Mesendoderm (in vitro differentiated cells): Measurements from ENCODE around the gene PSAT1.

ENCODE experiments used
- DNase-seq: peaks from one replicate; pipeline ENCODE4 v3.0.0; 2013
- H2AK5ac ChIP-seq: 2 replicates; pipeline ENCODE4 v1.6.1; 2013; ENCODE audit warnings: low read length, inconsistent platforms
- H2BK120ac ChIP-seq: 2 replicates; pipeline ENCODE4 v1.6.1; 2013; ENCODE audit warnings: low read depth, mild to moderate bottlenecking, low read length, moderate library complexity, mixed read lengths
- H2BK15ac ChIP-seq: replicated peaks from 2 replicates; pipeline ENCODE4 v1.6.1; 2013; ENCODE audit warnings: low read depth, mild to moderate bottlenecking, moderate library complexity
- H2BK5ac ChIP-seq: 2 replicates; pipeline ENCODE4 v1.6.1; 2013; ENCODE audit warnings: low read length, inconsistent platforms
- H3K18ac ChIP-seq: 2 replicates; pipeline ENCODE4 v1.6.1; 2013; ENCODE audit warnings: mild to moderate bottlenecking, low read length, mixed read lengths
- H3K23ac ChIP-seq: one replicate; pipeline ENCODE4 v1.6.1; 2013; ENCODE audit warnings: low read length
- H3K27ac ChIP-seq: 2 replicates; pipeline ENCODE4 v1.5.1; 2013; ENCODE audit warnings: low read depth, mild to moderate bottlenecking, inconsistent platforms, low read length, moderate library complexity
- H3K27me3 ChIP-seq: 2 replicates; pipeline ENCODE4 v1.6.1; 2013; ENCODE audit warnings: low read length, control low read depth, mild to moderate bottlenecking, inconsistent platforms; ENCODE audit not compliant: insufficient read depth, poor library complexity
- H3K36me3 ChIP-seq: 2 replicates; pipeline ENCODE4 v1.6.1; 2013; ENCODE audit warnings: low read length, inconsistent platforms; ENCODE audit not compliant: control insufficient read depth, insufficient read depth
- H3K4ac ChIP-seq: one replicate; pipeline ENCODE4 v1.6.1; 2013; ENCODE audit warnings: low read depth, mild to moderate bottlenecking, low read length, moderate library complexity
- H3K4me1 ChIP-seq: 2 replicates; pipeline ENCODE4 v1.6.1; 2013; ENCODE audit warnings: low read depth, low read length, inconsistent platforms; ENCODE audit not compliant: control insufficient read depth
- H3K4me2 ChIP-seq: 2 replicates; pipeline ENCODE4 v1.6.1; 2013; ENCODE audit warnings: low read length
- H3K4me3 ChIP-seq: 2 replicates; pipeline ENCODE4 v1.5.1; 2013; ENCODE audit warnings: mild to moderate bottlenecking, low read length
- H3K56ac ChIP-seq: one replicate; pipeline ENCODE4 v1.6.1; 2013; ENCODE audit warnings: low read length
- H3K79me1 ChIP-seq: 2 replicates; pipeline ENCODE4 v1.6.1; 2013; ENCODE audit warnings: low read length, inconsistent platforms
- H3K79me2 ChIP-seq: 2 replicates; pipeline ENCODE4 v1.6.1; 2013; ENCODE audit warnings: mild to moderate bottlenecking, low read length; ENCODE audit not compliant: control insufficient read depth, insufficient read depth
- H3K9ac ChIP-seq: 2 replicates; pipeline ENCODE4 v1.6.1; 2013; ENCODE audit warnings: low read length, inconsistent platforms
- H4K5ac ChIP-seq: one replicate; pipeline ENCODE4 v1.6.1; 2013; ENCODE audit warnings: low read length
- H4K8ac ChIP-seq: one replicate; pipeline ENCODE4 v1.6.1; 2013; ENCODE audit warnings: low read depth, mild to moderate bottlenecking, control low read depth, low read length, moderate library complexity
- WGBS: extraction: QIAGEN DNeasy Blood & Tissue Kit; methylation state at CpG from one replicate; pipeline ENCODE4 v1.1.7; 2013; ENCODE audit warnings: low lambda C conversion rate, missing lambda C conversion rate; ENCODE audit not compliant: insufficient coverage; ENCODE audit errors: extremely low coverage; 5-methylcytosine and 5-hydroxymethylcytosine counted together

PSAT1 gene

DNA sequence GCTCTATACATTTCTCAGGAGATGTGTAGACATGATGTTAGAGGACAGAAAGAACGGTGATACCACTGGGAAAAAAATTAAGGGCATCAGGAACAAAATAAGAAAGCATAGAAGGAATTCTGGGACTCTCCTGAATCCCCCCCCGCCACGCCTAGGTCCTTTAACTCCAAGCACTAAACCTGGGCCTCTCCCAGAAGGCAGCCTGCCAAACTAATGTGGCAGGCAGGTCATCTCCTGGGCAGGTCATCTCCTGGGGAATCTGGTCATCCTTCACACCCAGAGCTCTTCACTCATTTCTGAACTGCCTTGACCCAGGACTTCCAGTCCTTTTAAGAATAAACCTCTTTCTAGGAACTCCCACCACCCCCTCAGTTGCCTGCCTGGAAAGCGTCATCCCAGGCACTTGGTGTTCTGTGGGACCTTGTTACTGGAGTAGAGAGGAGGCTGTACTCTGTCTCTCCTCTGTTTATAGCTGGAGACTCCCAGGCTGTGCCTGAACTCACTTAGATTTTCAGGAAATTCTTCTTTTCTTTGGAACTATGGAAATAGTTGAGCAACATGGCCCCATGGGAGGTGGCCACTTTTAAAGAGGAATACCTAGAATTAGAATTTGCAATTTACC is 24.1 kb downstream of the PSAT1 start:
- no peak overlapping the region for H4K8ac ChIP-seq
- no peak overlapping the region for H3K23ac ChIP-seq
- no CpG with 5 or more reads among the region's 4 CpGs for WGBS
- H3K18ac ChIP-seq, result no peak overlapping the region
- no peak overlapping the region for H2BK15ac ChIP-seq
- H3K9ac ChIP-seq, result no peak overlapping the region
- no peak overlapping the region for H3K4me2 ChIP-seq
- H3K27ac ChIP-seq, result no peak overlapping the region
- no peak for DNase-seq
- H2BK120ac ChIP-seq, result no peak overlapping the region
- no peak overlapping the region for H3K4ac ChIP-seq
- peaks cover 25% of the 10 kb centered on the region for H3K79me1 ChIP-seq
- H2AK5ac ChIP-seq, result no peak overlapping the region
- no peaks in the 10 kb centered on the region for H3K27me3 ChIP-seq
- no peak overlapping the region for H4K5ac ChIP-seq
- H3K56ac ChIP-seq, result no peak overlapping the region
- H3K79me2 ChIP-seq, result peaks cover 11% of the 10 kb centered on the region
- H3K4me1 ChIP-seq, result no peaks in the 10 kb centered on the region
- H3K4me3 ChIP-seq, result no peak overlapping the region
- H2BK5ac ChIP-seq, result no peak overlapping the region
- H3K36me3 ChIP-seq, result peaks cover 40% of the 10 kb centered on the region

DNA sequence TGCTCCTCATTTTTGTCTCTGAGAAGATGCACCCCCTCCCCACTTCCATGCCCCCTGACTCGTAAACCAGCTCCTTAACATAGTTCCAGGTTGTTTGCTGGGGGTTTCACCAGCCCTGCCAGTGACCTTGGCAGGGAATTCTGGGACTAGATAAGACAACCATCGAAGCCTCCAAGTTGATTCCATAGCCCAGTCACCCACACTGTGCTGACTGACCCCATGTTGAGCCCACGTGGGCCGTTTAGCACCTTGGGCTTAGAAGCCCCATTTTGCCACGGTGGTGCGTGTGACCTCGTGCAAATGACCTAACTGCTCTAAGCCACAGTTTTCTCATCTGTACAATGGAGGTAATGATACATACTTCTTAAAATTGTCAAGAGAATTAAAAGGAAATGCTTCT is 24.6 kb downstream of the PSAT1 start:
- no peak overlapping the region for H3K9ac ChIP-seq
- DNase-seq, result no peak
- no peak overlapping the region for H3K4ac ChIP-seq
- H3K79me2 ChIP-seq, result peaks cover 8% of the 10 kb centered on the region
- H4K5ac ChIP-seq, result no peak overlapping the region
- H3K27me3 ChIP-seq, result no peaks in the 10 kb centered on the region
- no peak overlapping the region for H3K4me3 ChIP-seq
- no peak overlapping the region for H2BK5ac ChIP-seq
- H3K4me2 ChIP-seq, result no peak overlapping the region
- WGBS, result no CpG with 5 or more reads among the region's 7 CpGs
- H3K79me1 ChIP-seq, result peaks cover 23% of the 10 kb centered on the region
- no peak overlapping the region for H2BK15ac ChIP-seq
- no peak overlapping the region for H2AK5ac ChIP-seq
- no peak overlapping the region for H2BK120ac ChIP-seq
- H3K4me1 ChIP-seq, result no peaks in the 10 kb centered on the region
- H3K56ac ChIP-seq, result no peak overlapping the region
- H3K23ac ChIP-seq, result no peak overlapping the region
- no peak overlapping the region for H3K27ac ChIP-seq
- H3K36me3 ChIP-seq, result peaks cover 35% of the 10 kb centered on the region
- no peak overlapping the region for H4K8ac ChIP-seq
- no peak overlapping the region for H3K18ac ChIP-seq

DNA sequence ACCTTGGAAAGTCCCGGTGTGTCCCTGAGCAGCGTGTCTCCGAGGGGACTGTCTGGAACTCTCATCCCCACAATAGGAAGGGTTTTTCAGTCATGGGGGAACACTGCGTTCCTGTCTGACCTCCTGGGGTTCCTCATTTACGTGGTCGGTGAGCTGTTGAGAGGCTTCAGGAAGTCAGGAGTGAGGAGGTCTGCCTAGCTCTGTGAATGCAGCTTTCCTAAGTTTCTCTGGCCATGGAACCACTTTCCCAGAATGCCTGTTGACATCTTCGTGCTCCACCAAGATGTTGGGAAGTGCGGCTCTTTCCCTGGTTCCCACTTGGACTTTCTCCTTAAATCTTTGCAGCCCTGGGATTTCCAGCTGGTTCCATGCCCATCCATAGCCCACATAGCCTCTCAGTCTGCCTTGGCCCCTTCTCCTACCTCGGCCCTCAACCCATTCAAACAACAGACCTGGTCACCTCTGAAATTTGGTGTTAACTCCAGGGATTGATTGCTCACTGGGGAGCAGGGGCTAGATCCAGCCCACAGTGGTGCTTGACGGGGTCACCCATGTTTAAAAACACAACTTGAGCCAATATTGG is 27.2 kb downstream of the PSAT1 start:
- no peak for DNase-seq
- no peaks in the 10 kb centered on the region for H3K4me1 ChIP-seq
- no peak overlapping the region for H2BK5ac ChIP-seq
- no peak overlapping the region for H2AK5ac ChIP-seq
- H3K23ac ChIP-seq, result no peak overlapping the region
- H4K8ac ChIP-seq, result no peak overlapping the region
- H4K5ac ChIP-seq, result no peak overlapping the region
- H3K18ac ChIP-seq, result no peak overlapping the region
- no peaks in the 10 kb centered on the region for H3K27me3 ChIP-seq
- no peak overlapping the region for H3K4me2 ChIP-seq
- no peak overlapping the region for H2BK15ac ChIP-seq
- WGBS, result no CpG with 5 or more reads among the region's 10 CpGs
- H3K9ac ChIP-seq, result no peak overlapping the region
- no peak overlapping the region for H2BK120ac ChIP-seq
- peaks cover 23% of the 10 kb centered on the region for H3K79me1 ChIP-seq
- peaks cover 8% of the 10 kb centered on the region for H3K79me2 ChIP-seq
- peaks cover 33% of the 10 kb centered on the region for H3K36me3 ChIP-seq
- no peak overlapping the region for H3K4ac ChIP-seq
- no peak overlapping the region for H3K56ac ChIP-seq
- no peak overlapping the region for H3K4me3 ChIP-seq
- no peak overlapping the region for H3K27ac ChIP-seq

DNA sequence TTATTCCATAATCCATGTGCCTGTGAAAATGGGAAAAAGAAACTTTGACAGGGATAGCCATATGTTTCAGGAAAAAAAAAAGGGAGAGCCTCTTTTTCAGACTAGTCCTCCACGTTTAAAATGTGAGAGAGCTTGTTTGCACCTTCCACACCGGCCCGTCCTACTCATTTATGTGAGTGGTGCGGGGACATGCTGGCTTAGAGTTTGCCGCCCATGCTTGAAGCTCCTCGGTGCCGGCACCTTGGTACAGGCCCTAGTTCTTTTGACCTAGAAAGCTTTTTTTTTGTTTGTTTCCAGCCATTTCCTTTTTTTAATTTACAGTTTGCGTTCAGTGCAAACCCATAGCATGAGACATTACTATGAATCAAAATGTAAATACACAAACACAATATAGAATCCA is 27.8 kb downstream of the PSAT1 start:
- no peak overlapping the region for H2AK5ac ChIP-seq
- no peaks in the 10 kb centered on the region for H3K27me3 ChIP-seq
- H3K27ac ChIP-seq, result no peak overlapping the region
- no peak overlapping the region for H3K56ac ChIP-seq
- DNase-seq, result no peak
- no peaks in the 10 kb centered on the region for H3K4me1 ChIP-seq
- no peak overlapping the region for H3K23ac ChIP-seq
- H3K4me3 ChIP-seq, result no peak overlapping the region
- no peak overlapping the region for H3K4ac ChIP-seq
- H3K36me3 ChIP-seq, result peaks cover 30% of the 10 kb centered on the region
- WGBS, result no CpG with 5 or more reads among the region's 8 CpGs
- no peak overlapping the region for H4K8ac ChIP-seq
- peaks cover 18% of the 10 kb centered on the region for H3K79me1 ChIP-seq
- H2BK15ac ChIP-seq, result no peak overlapping the region
- H4K5ac ChIP-seq, result no peak overlapping the region
- H3K79me2 ChIP-seq, result peaks cover 8% of the 10 kb centered on the region
- no peak overlapping the region for H3K9ac ChIP-seq
- H3K18ac ChIP-seq, result no peak overlapping the region
- no peak overlapping the region for H2BK120ac ChIP-seq
- H2BK5ac ChIP-seq, result no peak overlapping the region
- H3K4me2 ChIP-seq, result no peak overlapping the region

DNA sequence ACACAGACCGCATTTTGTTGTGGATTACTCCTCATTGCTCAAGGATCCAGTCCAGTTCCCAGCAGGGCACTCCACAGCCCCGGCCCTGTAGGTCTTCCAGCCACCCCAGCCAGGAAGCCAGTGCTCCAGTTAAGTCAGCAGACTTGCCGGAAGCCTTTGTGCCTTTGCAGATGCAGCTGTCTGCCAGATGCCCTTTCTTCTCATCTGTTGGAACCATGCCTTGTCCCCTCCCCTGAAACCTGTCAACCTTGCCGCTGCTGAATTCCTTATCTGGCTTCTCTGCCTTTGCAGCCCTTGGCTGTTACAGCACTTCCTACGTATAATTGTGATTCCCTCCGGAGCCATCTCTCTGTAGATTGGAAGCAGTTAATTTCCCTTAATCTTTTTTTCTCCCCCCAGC is 28.4 kb downstream of the PSAT1 start:
- H3K79me2 ChIP-seq, result peaks cover 8% of the 10 kb centered on the region
- no peak overlapping the region for H3K27ac ChIP-seq
- no peak overlapping the region for H3K4ac ChIP-seq
- no peak overlapping the region for H3K18ac ChIP-seq
- WGBS, result no CpG with 5 or more reads among the region's 6 CpGs
- no peak overlapping the region for H2BK5ac ChIP-seq
- no peak overlapping the region for H3K56ac ChIP-seq
- H4K5ac ChIP-seq, result no peak overlapping the region
- H3K4me3 ChIP-seq, result no peak overlapping the region
- DNase-seq, result peak; percentile 60
- H2AK5ac ChIP-seq, result no peak overlapping the region
- H3K27me3 ChIP-seq, result no peaks in the 10 kb centered on the region
- peaks cover 18% of the 10 kb centered on the region for H3K79me1 ChIP-seq
- no peaks in the 10 kb centered on the region for H3K4me1 ChIP-seq
- no peak overlapping the region for H4K8ac ChIP-seq
- H3K9ac ChIP-seq, result no peak overlapping the region
- no peak overlapping the region for H3K23ac ChIP-seq
- no peak overlapping the region for H2BK15ac ChIP-seq
- H3K36me3 ChIP-seq, result peaks cover 30% of the 10 kb centered on the region
- H2BK120ac ChIP-seq, result no peak overlapping the region
- no peak overlapping the region for H3K4me2 ChIP-seq

DNA sequence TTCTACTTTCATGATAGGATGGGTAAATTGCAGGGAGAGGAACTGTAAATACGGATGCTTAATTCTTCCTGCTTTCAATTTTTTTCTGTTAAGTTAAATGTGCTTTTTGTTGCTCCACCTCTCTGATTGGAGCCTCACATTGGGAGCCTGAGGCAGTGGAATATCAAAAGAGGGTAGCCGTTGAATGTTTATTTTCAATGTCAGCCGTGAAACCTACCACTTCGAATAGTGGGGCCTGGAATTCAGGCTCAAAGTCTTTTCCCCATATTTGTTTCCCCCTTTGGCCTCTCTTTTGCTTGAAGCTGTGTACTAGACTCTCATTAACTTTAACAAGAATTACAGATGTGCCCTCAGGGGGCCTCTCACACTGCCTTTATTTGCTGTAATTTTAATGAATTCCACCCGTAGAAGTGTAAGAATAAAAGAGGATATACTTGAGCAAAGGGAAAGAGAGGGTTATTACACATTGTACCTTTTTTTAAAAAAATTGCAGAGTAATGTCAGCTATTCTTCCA is 29.0 kb downstream of the PSAT1 start:
- H3K18ac ChIP-seq, result no peak overlapping the region
- H3K56ac ChIP-seq, result no peak overlapping the region
- DNase-seq, result no peak
- H3K27ac ChIP-seq, result no peak overlapping the region
- H4K8ac ChIP-seq, result no peak overlapping the region
- H4K5ac ChIP-seq, result no peak overlapping the region
- H3K9ac ChIP-seq, result no peak overlapping the region
- WGBS, result no CpG with 5 or more reads among the region's 5 CpGs
- H2BK120ac ChIP-seq, result no peak overlapping the region
- H2AK5ac ChIP-seq, result no peak overlapping the region
- H3K36me3 ChIP-seq, result peaks cover 28% of the 10 kb centered on the region
- H3K4me1 ChIP-seq, result no peaks in the 10 kb centered on the region
- peaks cover 18% of the 10 kb centered on the region for H3K79me1 ChIP-seq
- no peak overlapping the region for H2BK5ac ChIP-seq
- no peak overlapping the region for H3K4ac ChIP-seq
- no peak overlapping the region for H2BK15ac ChIP-seq
- H3K27me3 ChIP-seq, result no peaks in the 10 kb centered on the region
- H3K23ac ChIP-seq, result no peak overlapping the region
- H3K4me2 ChIP-seq, result no peak overlapping the region
- peaks cover 8% of the 10 kb centered on the region for H3K79me2 ChIP-seq
- no peak overlapping the region for H3K4me3 ChIP-seq
